GM23338 (cell line): Measurements from ENCODE around the gene CARD10. TPM values are rescaled to one million over a fixed set of nuclear protein-coding genes. Genes with fewer than 3 reads are reported as not detected.
"Not testable (repeated sequence)": the region's sequence is repeated elsewhere in the genome, so short reads cannot be mapped to it uniquely, and the experiment has no call there.

Experiments
- ATAC-seq: fragments of 200-7000 bp; cut with Tn5 transposase; 3 replicates; pipeline ENCODE4 v1.9.1; 2020
- DNase-seq: peaks from one replicate; pipeline ENCODE4 v3.0.0-alpha.2; 2015; ENCODE audit warnings: low spot score
- H2AFZ ChIP-seq: fragments of 200-600 bp; sonication (generic); 2 replicates; pipeline ENCODE4 v1.8.0; 2016; ENCODE audit warnings: antibody characterized with exemption, mild to moderate bottlenecking, moderate library complexity
- H3F3A ChIP-seq: fragments of 200-600 bp; sonication (generic); replicated peaks from 2 replicates; pipeline ENCODE4 v1.8.0; 2017; ENCODE audit warnings: antibody characterized with exemption, mixed run types, low read depth
- H3K27ac ChIP-seq: fragments of 200-600 bp; sonication (generic); 2 replicates; pipeline ENCODE4 v1.6.1; 2016; ENCODE audit warnings: low read depth
- H3K27me3 ChIP-seq: fragments of 200-600 bp; sonication (generic); 2 replicates; pipeline ENCODE4 v1.8.0; 2016; ENCODE audit warnings: mild to moderate bottlenecking, mixed run types, moderate library complexity; ENCODE audit not compliant: insufficient read depth
- H3K36me3 ChIP-seq: fragments of 200-600 bp; sonication (generic); 2 replicates; pipeline ENCODE4 v1.8.0; 2016; ENCODE audit warnings: mild to moderate bottlenecking; ENCODE audit not compliant: insufficient read depth
- H3K4me1 ChIP-seq: fragments of 200-600 bp; sonication (generic); 2 replicates; pipeline ENCODE4 v1.8.0; 2016; ENCODE audit warnings: mild to moderate bottlenecking, moderate library complexity; ENCODE audit not compliant: insufficient read depth
- H3K4me2 ChIP-seq: fragments of 200-600 bp; sonication (generic); 2 replicates; pipeline ENCODE4 v1.7.1; 2017; ENCODE audit warnings: mixed run types
- H3K4me3 ChIP-seq: fragments of 200-600 bp; sonication (generic); 2 replicates; pipeline ENCODE4 v1.6.1; 2016; ENCODE audit warnings: mixed run types
- H3K79me2 ChIP-seq: fragments of 200-600 bp; sonication (generic); replicated peaks from 2 replicates; pipeline ENCODE4 v1.8.0; 2017; ENCODE audit warnings: mild to moderate bottlenecking; ENCODE audit not compliant: insufficient read depth
- H3K9me2 ChIP-seq: fragments of 200-600 bp; sonication (generic); 2 replicates; pipeline ENCODE4 v1.8.0; 2017; ENCODE audit not compliant: insufficient read depth
- H4K20me1 ChIP-seq: fragments of 200-600 bp; sonication (generic); replicated peaks from 2 replicates; pipeline ENCODE4 v1.8.0; 2017; ENCODE audit warnings: mild to moderate bottlenecking; ENCODE audit not compliant: insufficient read depth
- H3K27ac Mint-ChIP-seq: 2 replicates; pipeline ENCODE4 v1.8.0; 2020; ENCODE audit warnings: inconsistent platforms, mild to moderate bottlenecking, moderate library complexity, mixed read lengths
- H3K27me3 Mint-ChIP-seq: 3 replicates; pipeline ENCODE4 v1.8.0; 2022; ENCODE audit warnings: low read depth, mild to moderate bottlenecking, moderate library complexity, mixed read lengths, inconsistent platforms; ENCODE audit not compliant: insufficient read depth, poor library complexity
- H3K36me3 Mint-ChIP-seq: 3 replicates; pipeline ENCODE4 v1.8.0; 2021; ENCODE audit warnings: low read depth, mild to moderate bottlenecking, inconsistent platforms, moderate library complexity, mixed read lengths
- H3K4me1 Mint-ChIP-seq: 3 replicates; pipeline ENCODE4 v1.8.0; 2020; ENCODE audit warnings: mild to moderate bottlenecking, inconsistent platforms, mixed read lengths
- H3K4me3 Mint-ChIP-seq: 3 replicates; pipeline ENCODE4 v1.8.0; 2021; ENCODE audit warnings: moderate library complexity, mild to moderate bottlenecking, inconsistent platforms, mixed read lengths
- H3K9me3 Mint-ChIP-seq: 3 replicates; pipeline ENCODE4 v1.8.0; 2020; ENCODE audit warnings: moderate library complexity, mild to moderate bottlenecking, inconsistent platforms, mixed read lengths
- CREB1 ChIP-seq: fragments of 250-450 bp; sonication (Bioruptor Pico); IDR thresholded peaks from 2 replicates; pipeline ENCODE4 v1.5.0; 2020; ENCODE audit warnings: low read depth, mild to moderate bottlenecking, moderate library complexity
- EZH2 ChIP-seq: fragments of 200-600 bp; sonication (generic); IDR thresholded peaks from one replicate; pipeline ENCODE4 v1.8.0; 2017; ENCODE audit warnings: antibody characterized with exemption, mild to moderate bottlenecking, low read depth; ENCODE audit not compliant: unreplicated experiment
- EZH2phosphoT487 ChIP-seq: fragments of 200-600 bp; sonication (generic); IDR thresholded peaks from one replicate; pipeline ENCODE4 v1.8.1; 2018; ENCODE audit warnings: antibody characterized with exemption; ENCODE audit not compliant: unreplicated experiment
- JUNB ChIP-seq: IDR thresholded peaks from one replicate; pipeline ENCODE4 v1.6.1; 2016; ENCODE audit warnings: antibody characterized with exemption; ENCODE audit not compliant: unreplicated experiment
- NANOG ChIP-seq: IDR thresholded peaks from 2 replicates; pipeline ENCODE4 v1.6.1; 2016; ENCODE audit warnings: antibody characterized with exemption, borderline replicate concordance
- POLR2AphosphoS5 ChIP-seq: IDR thresholded peaks from 2 replicates; pipeline ENCODE4 v1.6.1; 2016; ENCODE audit warnings: antibody characterized with exemption, low read depth
- STAT1 ChIP-seq: IDR thresholded peaks from one replicate; pipeline ENCODE4 v1.6.1; 2016; ENCODE audit warnings: antibody characterized with exemption; ENCODE audit not compliant: unreplicated experiment
- ZNF114 ChIP-seq: fragments of 250-450 bp; sonication (Bioruptor Pico); IDR thresholded peaks from 2 replicates; pipeline ENCODE4 v1.5.0; 2020; ENCODE audit warnings: mild to moderate bottlenecking, moderate library complexity
- polyA plus RNA-seq: library from polyadenylated mRNA; unstranded; fragments of >200 nt; fragmentation: Nextera tagmentation; extraction: Ambion mirVana; gene quantifications from 2 replicates; pipeline ENCODE4 v1.2.1, GENCODE V29; 2016
- total RNA-seq: library from RNA; depleted of rRNA; stranded (reverse); fragments of >200 nt; shearing (Covaris generic); gene quantifications from 2 replicates; pipeline ENCODE4 v1.2.3, GENCODE V29; 2014
- TF ChIP-seq, protein P1 (sequence below), 2 experiments: fragments of 200-600 bp in 1 of 2; sonication (generic) in 1 of 2; conservative IDR thresholded peaks; 2 replicates each; pipeline versions ENCODE4 v1.5.1 to v1.6.1; 2016 to 2017; ENCODE audit warnings: antibody characterized with exemption in 2 of 2, low read depth in 2 of 2, mild to moderate bottlenecking in 2 of 2, moderate library complexity in 1 of 2
- TF ChIP-seq, protein P2 (sequence below): IDR thresholded peaks from 2 replicates; pipeline ENCODE4 v1.6.1; 2016; ENCODE audit warnings: antibody characterized with exemption
- TF ChIP-seq, protein P3 (sequence below): IDR thresholded peaks from one replicate; pipeline ENCODE4 v1.6.1; 2018; ENCODE audit warnings: antibody characterized with exemption; ENCODE audit not compliant: unreplicated experiment

The CARD10 gene
- total and polyA plus RNA-seq, 2 experiments from 2014 or later = 5.4 to 17.2 TPM

DNA sequence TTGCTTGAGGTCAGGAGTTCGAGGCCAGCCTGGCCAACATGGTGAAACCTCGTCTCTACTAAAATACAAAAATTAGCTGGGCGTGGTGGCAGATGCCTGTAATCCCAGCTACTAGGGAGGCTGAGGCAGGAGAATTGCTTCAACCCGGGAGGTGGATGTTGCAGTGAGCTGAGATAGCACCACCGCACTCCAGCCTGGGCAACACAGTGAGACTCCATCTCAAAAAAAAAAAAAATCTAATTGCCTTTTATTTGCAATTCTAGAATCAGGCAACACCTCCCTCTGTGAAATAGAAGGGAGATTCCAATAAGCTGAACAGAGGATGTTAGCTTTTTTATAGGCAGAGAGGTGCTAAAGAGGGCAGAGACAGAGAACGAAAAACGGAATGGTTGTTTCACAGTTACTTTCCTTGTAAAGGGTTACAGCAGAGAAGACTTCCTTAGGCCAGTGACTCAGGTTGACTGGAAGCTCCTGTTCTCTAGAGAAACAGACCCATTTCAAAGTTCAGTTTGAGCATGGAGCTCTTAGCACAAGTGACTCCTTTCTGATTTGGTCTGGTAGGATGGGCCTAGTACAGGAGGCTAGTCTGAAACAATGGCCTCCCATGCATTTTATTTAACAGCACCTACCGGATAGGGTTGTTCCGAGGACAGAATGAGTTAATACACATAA, 8.0 kb upstream of the CARD10 start:
- not testable (repeated sequence) for H3F3A ChIP-seq, H3K9me2 ChIP-seq, H3K9me3 Mint-ChIP-seq, H3K4me1 ChIP-seq, H3K36me3 Mint-ChIP-seq, H3K4me3 ChIP-seq, H3K27me3 ChIP-seq, H3K4me2 ChIP-seq, H3K4me1 Mint-ChIP-seq, H4K20me1 ChIP-seq, H3K79me2 ChIP-seq, DNase-seq, H3K27ac Mint-ChIP-seq, H2AFZ ChIP-seq, ATAC-seq, H3K4me3 Mint-ChIP-seq, H3K27ac ChIP-seq, H3K27me3 Mint-ChIP-seq, H3K36me3 ChIP-seq

DNA sequence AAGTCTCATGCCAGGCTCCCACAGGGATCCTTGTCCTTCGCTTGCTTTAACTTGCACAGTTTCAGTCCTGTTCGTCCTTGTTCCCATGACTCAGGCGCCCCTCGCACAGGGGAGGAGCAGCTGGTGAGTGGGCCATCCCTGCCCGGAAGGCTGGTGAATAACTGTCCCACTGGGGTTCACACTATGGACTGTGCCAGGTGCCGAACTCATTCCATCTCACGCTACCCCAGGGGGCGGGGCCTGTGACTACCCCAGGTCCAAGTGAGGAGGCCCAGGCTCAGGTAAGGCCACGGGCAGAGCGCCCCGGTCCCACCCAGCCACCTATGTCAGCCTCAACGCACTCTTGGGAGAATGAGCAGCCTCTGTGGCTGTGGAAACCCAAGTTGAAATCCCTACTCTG, 7.2 kb upstream of the CARD10 start:
- H3F3A ChIP-seq = no peaks in the 10 kb centered on the region
- no peak overlapping the region for H3K27ac Mint-ChIP-seq
- no peak overlapping the region for H3K4me3 Mint-ChIP-seq
- no peaks in the 10 kb centered on the region for H3K27me3 ChIP-seq
- H3K4me1 ChIP-seq = no peaks in the 10 kb centered on the region; the same call in 1 of the 2 replicates
- no peak overlapping the region for H3K27ac ChIP-seq
- H3K4me3 ChIP-seq = no peak overlapping the region
- H3K36me3 Mint-ChIP-seq = no peaks in the 10 kb centered on the region
- no peak for ATAC-seq
- no peaks in the 10 kb centered on the region for H3K4me1 Mint-ChIP-seq
- no peaks in the 10 kb centered on the region; the same call in 2 of the 3 replicates for H3K9me3 Mint-ChIP-seq
- DNase-seq = no peak
- H3K36me3 ChIP-seq = no peaks in the 10 kb centered on the region
- no peak overlapping the region for H3K4me2 ChIP-seq
- H3K79me2 ChIP-seq = no peaks in the 10 kb centered on the region
- H4K20me1 ChIP-seq = no peaks in the 10 kb centered on the region
- H3K27me3 Mint-ChIP-seq = peaks cover 3% of the 10 kb centered on the region
- H3K9me2 ChIP-seq = no peaks in the 10 kb centered on the region
- H2AFZ ChIP-seq = no peak overlapping the region
- TF ChIP-seq, protein P1, sequence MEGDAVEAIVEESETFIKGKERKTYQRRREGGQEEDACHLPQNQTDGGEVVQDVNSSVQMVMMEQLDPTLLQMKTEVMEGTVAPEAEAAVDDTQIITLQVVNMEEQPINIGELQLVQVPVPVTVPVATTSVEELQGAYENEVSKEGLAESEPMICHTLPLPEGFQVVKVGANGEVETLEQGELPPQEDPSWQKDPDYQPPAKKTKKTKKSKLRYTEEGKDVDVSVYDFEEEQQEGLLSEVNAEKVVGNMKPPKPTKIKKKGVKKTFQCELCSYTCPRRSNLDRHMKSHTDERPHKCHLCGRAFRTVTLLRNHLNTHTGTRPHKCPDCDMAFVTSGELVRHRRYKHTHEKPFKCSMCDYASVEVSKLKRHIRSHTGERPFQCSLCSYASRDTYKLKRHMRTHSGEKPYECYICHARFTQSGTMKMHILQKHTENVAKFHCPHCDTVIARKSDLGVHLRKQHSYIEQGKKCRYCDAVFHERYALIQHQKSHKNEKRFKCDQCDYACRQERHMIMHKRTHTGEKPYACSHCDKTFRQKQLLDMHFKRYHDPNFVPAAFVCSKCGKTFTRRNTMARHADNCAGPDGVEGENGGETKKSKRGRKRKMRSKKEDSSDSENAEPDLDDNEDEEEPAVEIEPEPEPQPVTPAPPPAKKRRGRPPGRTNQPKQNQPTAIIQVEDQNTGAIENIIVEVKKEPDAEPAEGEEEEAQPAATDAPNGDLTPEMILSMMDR (conservative IDR thresholded peaks at IDR 0.05; ENCODE audit: low read depth in 2 of 2) = no peak
- no peak for TF ChIP-seq ZNF114 (CRISPR knock-in tag)
- TF ChIP-seq STAT1 = no peak
- TF ChIP-seq, protein P2, sequence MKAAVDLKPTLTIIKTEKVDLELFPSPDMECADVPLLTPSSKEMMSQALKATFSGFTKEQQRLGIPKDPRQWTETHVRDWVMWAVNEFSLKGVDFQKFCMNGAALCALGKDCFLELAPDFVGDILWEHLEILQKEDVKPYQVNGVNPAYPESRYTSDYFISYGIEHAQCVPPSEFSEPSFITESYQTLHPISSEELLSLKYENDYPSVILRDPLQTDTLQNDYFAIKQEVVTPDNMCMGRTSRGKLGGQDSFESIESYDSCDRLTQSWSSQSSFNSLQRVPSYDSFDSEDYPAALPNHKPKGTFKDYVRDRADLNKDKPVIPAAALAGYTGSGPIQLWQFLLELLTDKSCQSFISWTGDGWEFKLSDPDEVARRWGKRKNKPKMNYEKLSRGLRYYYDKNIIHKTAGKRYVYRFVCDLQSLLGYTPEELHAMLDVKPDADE = no peak
- TF ChIP-seq, protein P3, sequence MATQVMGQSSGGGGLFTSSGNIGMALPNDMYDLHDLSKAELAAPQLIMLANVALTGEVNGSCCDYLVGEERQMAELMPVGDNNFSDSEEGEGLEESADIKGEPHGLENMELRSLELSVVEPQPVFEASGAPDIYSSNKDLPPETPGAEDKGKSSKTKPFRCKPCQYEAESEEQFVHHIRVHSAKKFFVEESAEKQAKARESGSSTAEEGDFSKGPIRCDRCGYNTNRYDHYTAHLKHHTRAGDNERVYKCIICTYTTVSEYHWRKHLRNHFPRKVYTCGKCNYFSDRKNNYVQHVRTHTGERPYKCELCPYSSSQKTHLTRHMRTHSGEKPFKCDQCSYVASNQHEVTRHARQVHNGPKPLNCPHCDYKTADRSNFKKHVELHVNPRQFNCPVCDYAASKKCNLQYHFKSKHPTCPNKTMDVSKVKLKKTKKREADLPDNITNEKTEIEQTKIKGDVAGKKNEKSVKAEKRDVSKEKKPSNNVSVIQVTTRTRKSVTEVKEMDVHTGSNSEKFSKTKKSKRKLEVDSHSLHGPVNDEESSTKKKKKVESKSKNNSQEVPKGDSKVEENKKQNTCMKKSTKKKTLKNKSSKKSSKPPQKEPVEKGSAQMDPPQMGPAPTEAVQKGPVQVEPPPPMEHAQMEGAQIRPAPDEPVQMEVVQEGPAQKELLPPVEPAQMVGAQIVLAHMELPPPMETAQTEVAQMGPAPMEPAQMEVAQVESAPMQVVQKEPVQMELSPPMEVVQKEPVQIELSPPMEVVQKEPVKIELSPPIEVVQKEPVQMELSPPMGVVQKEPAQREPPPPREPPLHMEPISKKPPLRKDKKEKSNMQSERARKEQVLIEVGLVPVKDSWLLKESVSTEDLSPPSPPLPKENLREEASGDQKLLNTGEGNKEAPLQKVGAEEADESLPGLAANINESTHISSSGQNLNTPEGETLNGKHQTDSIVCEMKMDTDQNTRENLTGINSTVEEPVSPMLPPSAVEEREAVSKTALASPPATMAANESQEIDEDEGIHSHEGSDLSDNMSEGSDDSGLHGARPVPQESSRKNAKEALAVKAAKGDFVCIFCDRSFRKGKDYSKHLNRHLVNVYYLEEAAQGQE = no peak
- no peak for TF ChIP-seq CREB1
- no peak for TF ChIP-seq POLR2AphosphoS5
- TF ChIP-seq JUNB = no peak
- TF ChIP-seq EZH2phosphoT487 = no peak
- TF ChIP-seq NANOG = no peak
- no peak for TF ChIP-seq EZH2
